GM23248 (cell line): Measurements from ENCODE around the gene G2E3. TPM values are rescaled to one million over a fixed set of nuclear protein-coding genes. Genes with fewer than 3 reads are reported as not detected.
"Not testable (repeated sequence)": the region's sequence is repeated elsewhere in the genome, so short reads cannot be mapped to it uniquely, and the experiment has no call there.

Experiments
- DNase-seq: peaks from one replicate; pipeline ENCODE4 v3.0.0-alpha.2; 2015
- H2AFZ ChIP-seq: fragments of 200-600 bp; sonication (generic); 2 replicates; pipeline ENCODE4 v1.6.1; 2016; ENCODE audit warnings: antibody characterized with exemption
- H3F3A ChIP-seq: fragments of 200-600 bp; sonication (generic); 2 replicates; pipeline ENCODE4 v1.6.1; 2016; ENCODE audit warnings: mild to moderate bottlenecking, antibody characterized with exemption, mixed run types; ENCODE audit not compliant: insufficient read depth
- H3K27ac ChIP-seq: fragments of 200-600 bp; sonication (generic); 2 replicates; pipeline ENCODE4 v1.5.1; 2016; ENCODE audit warnings: mild to moderate bottlenecking
- H3K27me3 ChIP-seq: fragments of 200-600 bp; sonication (generic); replicated peaks from 2 replicates; pipeline ENCODE4 v1.6.1; 2016; ENCODE audit warnings: mild to moderate bottlenecking; ENCODE audit not compliant: insufficient read depth
- H3K36me3 ChIP-seq: fragments of 200-600 bp; sonication (generic); 2 replicates; pipeline ENCODE4 v1.6.1; 2016; ENCODE audit warnings: low read depth, mild to moderate bottlenecking
- H3K4me1 ChIP-seq: fragments of 200-600 bp; sonication (generic); 2 replicates; pipeline ENCODE4 v1.6.1; 2016; ENCODE audit warnings: mild to moderate bottlenecking; ENCODE audit not compliant: insufficient read depth
- H3K4me2 ChIP-seq: fragments of 200-600 bp; sonication (generic); one replicate; pipeline ENCODE4 v1.6.1; 2016; ENCODE audit warnings: mild to moderate bottlenecking; ENCODE audit not compliant: unreplicated experiment
- H3K4me3 ChIP-seq: fragments of 200-600 bp; sonication (generic); 2 replicates; pipeline ENCODE4 v1.5.1; 2016; ENCODE audit warnings: mild to moderate bottlenecking
- H3K79me2 ChIP-seq: fragments of 200-600 bp; sonication (generic); 2 replicates; pipeline ENCODE4 v1.6.1; 2016; ENCODE audit warnings: mild to moderate bottlenecking; ENCODE audit not compliant: insufficient read depth
- H3K9ac ChIP-seq: fragments of 200-600 bp; sonication (generic); 2 replicates; pipeline ENCODE4 v1.6.1; 2016; ENCODE audit warnings: mild to moderate bottlenecking
- H3K9me2 ChIP-seq: fragments of 200-600 bp; sonication (generic); 2 replicates; pipeline ENCODE4 v1.6.1; 2016; ENCODE audit warnings: mixed run types, mild to moderate bottlenecking, moderate library complexity; ENCODE audit not compliant: insufficient read depth
- H3K9me3 ChIP-seq: fragments of 200-600 bp; sonication (generic); one replicate; pipeline ENCODE4 v1.6.1; 2017; ENCODE audit warnings: low read depth
- H4K20me1 ChIP-seq: fragments of 200-600 bp; sonication (generic); 2 replicates; pipeline ENCODE4 v1.6.0; 2016; ENCODE audit not compliant: insufficient read depth
- EZH2 ChIP-seq: fragments of 200-600 bp; sonication (generic); IDR thresholded peaks from 2 replicates; pipeline ENCODE4 v1.6.1; 2018; ENCODE audit warnings: antibody characterized with exemption, mild to moderate bottlenecking; ENCODE audit not compliant: insufficient read depth, poor library complexity, severe bottlenecking
- EZH2phosphoT487 ChIP-seq: fragments of 200-600 bp; sonication (generic); IDR thresholded peaks from 2 replicates; pipeline ENCODE4 v1.6.1; 2018; ENCODE audit warnings: antibody characterized with exemption, moderate library complexity, mild to moderate bottlenecking, low read depth; ENCODE audit not compliant: insufficient read depth
- WGBS, 2 experiments: methylation state at CpG; one replicate each; pipeline ENCODE4 v1.1.6; 2015 to 2017; ENCODE audit warnings: low lambda C conversion rate in 2 of 2, low coverage in 1 of 2; ENCODE audit errors: missing lambda C conversion rate in 2 of 2; 5-methylcytosine and 5-hydroxymethylcytosine counted together
- in situ Hi-C: fragments of 300-500 bp; cut with MboI; formaldehyde crosslinking; loops from 2 replicates; pipeline ENCODE4 v1.15.0; 2020
- polyA plus RNA-seq: library from polyadenylated mRNA; unstranded; fragments of >200 nt; fragmentation: Nextera tagmentation; extraction: Ambion mirVana; gene quantifications from 2 replicates; pipeline ENCODE4 v1.2.1, GENCODE V29; 2016
- total RNA-seq: library from RNA; depleted of rRNA; stranded (reverse); fragments of >200 nt; shearing (Covaris generic); gene quantifications from 2 replicates; pipeline ENCODE4 v1.2.3, GENCODE V29; 2014

G2E3 gene
- total and polyA plus RNA-seq, 2 experiments from 2014 or later: 11.2 to 26.5 TPM

DNA sequence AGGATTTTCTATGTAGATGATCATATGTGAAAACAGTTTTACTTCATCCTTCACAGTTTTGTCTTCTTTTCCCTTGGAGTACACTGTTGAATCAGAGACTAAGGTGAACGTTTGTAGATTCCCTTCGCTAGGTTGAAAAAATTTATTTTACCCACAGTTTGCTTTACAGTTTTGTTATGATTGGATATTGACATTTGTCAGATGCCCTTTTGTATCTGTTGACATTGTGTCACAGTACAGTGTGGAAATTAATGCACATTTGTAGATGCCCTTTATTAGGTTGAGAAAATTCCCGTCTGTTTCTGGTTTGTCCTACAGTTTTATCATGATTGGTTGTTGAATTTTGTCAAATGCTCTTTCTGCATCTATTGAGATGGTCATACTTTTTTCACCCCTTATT is 13.3 kb downstream of the G2E3 start:
- 0 out of 2 replicates have a peak, but pooled peaks cover 5% of the 10 kb centered on the region for H3K9me2 ChIP-seq

DNA sequence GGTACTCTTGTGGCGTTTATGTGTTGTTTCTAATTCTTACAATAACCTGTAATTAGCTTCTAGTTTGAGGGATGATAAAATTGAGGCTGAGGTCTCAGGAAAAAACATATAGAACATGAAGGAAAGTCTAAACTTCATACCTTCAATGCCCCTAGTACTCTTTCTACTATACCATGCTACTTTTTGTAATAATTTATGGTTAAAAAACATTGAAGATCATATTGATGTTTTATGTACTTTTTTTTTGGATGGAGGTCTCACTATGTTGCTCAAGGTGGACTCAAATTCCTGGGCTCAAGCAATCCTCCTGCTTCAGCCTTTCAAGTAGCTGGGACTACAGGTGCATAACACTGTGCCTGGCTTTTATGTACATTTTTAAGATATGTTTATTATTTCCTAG is 13.8 kb downstream of the G2E3 start:
- Histone ChIP-seq H3K27ac (no peak overlapping the region), H4K20me1 (peaks cover 21% of the 10 kb centered on the region; the same call in 1 of the 2 replicates), H3K27me3 (no peaks in the 10 kb centered on the region), H2AFZ (no peak overlapping the region), H3K9ac (no peak overlapping the region), H3K9me3 (no peaks in the 10 kb centered on the region), H3K36me3 (no peaks in the 10 kb centered on the region), H3K4me3 (no peak overlapping the region), H3K4me2 (no peak overlapping the region), H3K4me1 (peaks cover 23% of the 10 kb centered on the region), H3F3A (peaks cover 8% of the 10 kb centered on the region; the same call in 1 of the 2 replicates), H3K9me2 (0 out of 2 replicates have a peak, but pooled peaks cover 4% of the 10 kb centered on the region), H3K79me2 (peaks cover 100% of the 10 kb centered on the region)
- 98 to 100% methylated on average over 1 of the region's 1 CpG for WGBS, 2 experiments
- TF ChIP-seq EZH2phosphoT487 (no peak), EZH2 (no peak)
- DNase-seq: no peak
- in situ Hi-C loops: no loop called here

More for the DNA sequence above, 13.3 kb downstream of the G2E3 start:
- in situ Hi-C loops: no loop called here
- peaks cover 17% of the 10 kb centered on the region; the same call in 1 of the 2 replicates for H4K20me1 ChIP-seq
- no peaks in the 10 kb centered on the region for H3K36me3 ChIP-seq
- H3K27me3 ChIP-seq: no peaks in the 10 kb centered on the region
- no peak for TF ChIP-seq EZH2phosphoT487
- no peak for TF ChIP-seq EZH2
- H3K27ac ChIP-seq: no peak overlapping the region
- H3K4me2 ChIP-seq: no peak overlapping the region
- H2AFZ ChIP-seq: no peak overlapping the region
- H3F3A ChIP-seq: peaks cover 8% of the 10 kb centered on the region; the same call in 1 of the 2 replicates
- peaks cover 23% of the 10 kb centered on the region for H3K4me1 ChIP-seq
- H3K9ac ChIP-seq: no peak overlapping the region
- H3K9me3 ChIP-seq: no peaks in the 10 kb centered on the region
- no peak overlapping the region for H3K4me3 ChIP-seq
- H3K79me2 ChIP-seq: peaks cover 100% of the 10 kb centered on the region
- 96 to 97% methylated on average over 3 of the region's 3 CpGs for WGBS, 2 experiments
- DNase-seq: no peak

DNA sequence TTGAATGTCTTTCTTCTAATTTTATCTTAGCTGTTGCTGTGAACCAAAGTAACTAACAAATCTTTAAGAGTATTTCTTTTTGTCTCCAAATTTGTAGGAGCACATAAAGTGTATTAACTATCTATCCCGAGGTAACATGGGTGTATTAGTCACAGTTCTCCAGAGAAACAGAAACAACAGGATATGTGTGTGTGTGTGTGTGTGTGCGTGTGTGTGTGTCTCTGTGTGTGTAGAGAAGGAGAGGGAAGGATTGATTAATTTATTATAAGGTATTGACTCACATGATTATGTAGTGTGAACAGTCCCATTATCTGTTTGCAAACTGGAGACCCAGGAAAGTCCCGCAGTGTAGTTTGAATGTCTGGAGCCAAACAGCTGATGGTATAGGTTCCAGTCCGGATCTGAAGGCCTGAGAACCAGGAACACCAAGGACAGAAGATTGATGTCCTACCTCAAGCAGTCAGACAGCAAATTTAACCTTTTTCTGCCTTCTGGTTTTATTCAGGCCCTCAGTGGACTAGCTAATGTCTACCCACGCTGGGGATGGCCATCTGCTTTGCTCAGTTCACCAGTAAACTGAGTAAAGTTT is 14.4 kb downstream of the G2E3 start:
- in situ Hi-C loops: no loop called here
- Histone ChIP-seq H3F3A (peaks cover 8% of the 10 kb centered on the region; the same call in 1 of the 2 replicates), H3K4me3 (no peak overlapping the region), H3K9me2 (no peaks in the 10 kb centered on the region), H3K27ac (no peak overlapping the region), H3K9me3 (no peaks in the 10 kb centered on the region), H3K79me2 (peaks cover 100% of the 10 kb centered on the region), H3K4me2 (no peak overlapping the region), H3K36me3 (no peaks in the 10 kb centered on the region), H3K9ac (no peak overlapping the region), H2AFZ (no peak overlapping the region), H4K20me1 (peaks cover 18% of the 10 kb centered on the region; the same call in 1 of the 2 replicates), H3K27me3 (no peaks in the 10 kb centered on the region), H3K4me1 (peaks cover 23% of the 10 kb centered on the region)
- WGBS, 2 experiments: 95 to 99% methylated on average over 5 of the region's 5 CpGs
- peak; percentile 37 for DNase-seq
- TF ChIP-seq EZH2: no peak
- no peak for TF ChIP-seq EZH2phosphoT487

DNA sequence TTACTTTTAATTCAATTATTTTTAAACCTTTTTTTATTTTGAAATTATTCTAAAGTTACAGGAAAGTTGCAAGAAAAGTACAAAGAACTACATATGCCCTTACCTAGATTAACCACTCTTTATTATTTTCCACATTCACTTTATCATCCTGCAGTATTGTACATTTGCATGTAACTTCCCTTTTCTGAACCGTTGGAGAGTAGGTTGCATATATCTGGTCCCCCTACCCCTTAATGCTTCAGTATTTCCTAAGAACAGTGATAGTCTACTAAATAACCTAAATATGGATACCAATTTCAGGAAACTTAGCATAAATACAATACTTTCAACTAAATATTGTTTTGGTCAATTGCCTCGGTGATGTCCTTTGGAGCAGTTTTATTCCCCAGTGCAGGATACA is 15.0 kb downstream of the G2E3 start:
- 97 to 98% methylated on average over 2 of the region's 2 CpGs for WGBS, 2 experiments
- in situ Hi-C loops: no loop called here
- TF ChIP-seq EZH2: no peak
- no peak for TF ChIP-seq EZH2phosphoT487
- Histone ChIP-seq H3K27me3 (no peaks in the 10 kb centered on the region), H3K27ac (no peak overlapping the region), H3K9me2 (no peaks in the 10 kb centered on the region), H3K9ac (no peak overlapping the region), H3K9me3 (no peaks in the 10 kb centered on the region), H3K4me1 (peaks cover 23% of the 10 kb centered on the region), H3K4me2 (no peak overlapping the region), H2AFZ (no peak overlapping the region), H4K20me1 (peaks cover 13% of the 10 kb centered on the region; the same call in 1 of the 2 replicates), H3F3A (peaks cover 8% of the 10 kb centered on the region; the same call in 1 of the 2 replicates), H3K4me3 (no peak overlapping the region), H3K79me2 (peaks cover 100% of the 10 kb centered on the region), H3K36me3 (no peaks in the 10 kb centered on the region)
- DNase-seq: no peak

DNA sequence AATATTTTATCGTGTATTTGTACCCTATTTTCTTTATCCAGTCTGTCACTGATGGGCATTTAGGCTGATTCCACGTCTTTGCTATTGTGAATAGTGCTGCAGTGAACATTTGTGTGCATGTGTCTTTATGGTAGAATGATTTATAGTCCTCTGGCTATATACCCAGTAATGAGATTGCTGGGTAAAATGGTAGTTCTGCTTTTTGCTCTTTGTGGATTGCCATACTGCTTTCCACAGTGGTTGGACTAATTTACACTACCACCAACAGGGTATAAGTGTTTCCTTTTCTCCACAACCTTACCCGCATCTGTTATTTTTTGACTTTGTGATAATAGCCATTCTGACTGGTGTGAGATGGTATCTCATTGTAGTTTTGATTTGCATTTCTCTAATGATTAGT is 15.8 kb downstream of the G2E3 start:
- H3K27me3 ChIP-seq, H2AFZ ChIP-seq, H3F3A ChIP-seq, in situ Hi-C loops, H3K9ac ChIP-seq, H3K9me2 ChIP-seq, H3K9me3 ChIP-seq, H3K4me3 ChIP-seq, H3K4me2 ChIP-seq, H3K36me3 ChIP-seq, DNase-seq, H3K27ac ChIP-seq: not testable (repeated sequence)
- WGBS, 2 experiments: 97 to 100% methylated on average over 3 of the region's 3 CpGs
- Histone ChIP-seq H3K79me2 (peaks cover 100% of the 10 kb centered on the region), H4K20me1 (peaks cover 13% of the 10 kb centered on the region; the same call in 1 of the 2 replicates), H3K4me1 (peaks cover 20% of the 10 kb centered on the region)

DNA sequence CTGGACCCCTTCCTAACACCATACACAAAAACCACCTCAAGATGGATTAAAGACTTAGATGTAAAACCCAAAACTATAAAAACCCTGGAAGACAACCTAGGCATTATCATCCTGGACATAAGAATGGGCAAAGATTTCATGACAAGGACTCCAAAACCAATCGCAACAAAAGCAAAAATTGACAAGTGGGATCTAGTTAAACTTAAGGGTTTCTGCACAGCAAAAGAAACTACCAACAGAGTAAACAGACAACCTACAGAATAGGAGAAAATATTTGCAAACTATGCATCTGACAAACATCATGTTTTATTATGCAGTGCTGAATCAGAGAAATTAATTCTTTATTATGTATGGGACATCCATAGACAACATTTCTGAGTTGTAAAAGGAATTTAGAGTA is 17.4 kb downstream of the G2E3 start:
- DNase-seq, H3K4me3 ChIP-seq, H3K9ac ChIP-seq, H3K9me2 ChIP-seq, H3K27me3 ChIP-seq, H3F3A ChIP-seq, H3K36me3 ChIP-seq, H3K27ac ChIP-seq, H3K9me3 ChIP-seq, in situ Hi-C loops, H2AFZ ChIP-seq, H3K4me2 ChIP-seq: not testable (repeated sequence)
- Histone ChIP-seq H4K20me1 (peaks cover 12% of the 10 kb centered on the region; the same call in 1 of the 2 replicates), H3K4me1 (peaks cover 11% of the 10 kb centered on the region), H3K79me2 (peaks cover 100% of the 10 kb centered on the region)
- 90 to 100% methylated on average over 1 of the region's 1 CpG for WGBS, 2 experiments
